ENCODE data around the gene PSMG2. TPM values are rescaled to one million over a fixed set of nuclear protein-coding genes. Genes with fewer than 3 reads are reported as not detected.
A peak's percentile ranks its signal among the peaks of the same experiment; 100 is the strongest.

The PSMG2 gene
- total and polyA plus RNA-seq, 9 of the 15 experiments (the other 6 are each of a cell fraction or from before 2014, with no cell fraction given) = 59.9 to 271 (median 111) TPM

GRCh38 chr18:12703096-12703567, 290 bp downstream of the PSMG2 start (continued):
- TF ChIP-seq SIN3B (IDR thresholded peaks at IDR 0.05; ENCODE audit: low read depth) (peak; percentile 16; the same call in 1 of the 2 replicates), RNF2 (IDR thresholded peaks at IDR 0.05) (peak; percentile 2; the same call in 1 of the 2 replicates), C11orf30 (IDR thresholded peaks at IDR 0.05; ENCODE audit: low read depth) (peak; percentile 40; the same call in 1 of the 2 replicates), FOXA3 (CRISPR knock-in tag; conservative IDR thresholded peaks at IDR 0.05 in 1 of 2, IDR thresholded peaks at IDR 0.05 in 1 of 2) (0 out of 4 replicates have a peak, but pooled peaks of 1 of the 2 experiments have one; percentile 33), GMEB1 (CRISPR knock-in tag; IDR thresholded peaks at IDR 0.05) (no peak), SMARCA5 (IDR thresholded peaks at IDR 0.05) (no peak), JUNB (CRISPR knock-in tag; conservative IDR thresholded peaks at IDR 0.05) (no peak), FIP1L1 (IDR thresholded peaks at IDR 0.05; ENCODE audit: low read depth, low read length, poor library complexity, severe bottlenecking) (no peak), GABPB1 (CRISPR knock-in tag; IDR thresholded peaks at IDR 0.05) (no peak), ELF2 (CRISPR knock-in tag; IDR thresholded peaks at IDR 0.05) (peak; percentile 68; the same call in 1 of the 2 replicates), CREB3L1 (IDR thresholded peaks at IDR 0.05; ENCODE audit: borderline replicate concordance, low read depth) (no peak), RBM34 (IDR thresholded peaks at IDR 0.05; ENCODE audit: borderline replicate concordance, insufficient read depth, low read length) (peak; percentile 9; the same call in 1 of the 2 replicates), HMGN3 (IDR thresholded peaks at IDR 0.05; ENCODE audit: borderline replicate concordance, extremely low read depth, insufficient read length, low read depth, low read length) (peak; percentile 4), STAT6 (CRISPR knock-in tag; IDR thresholded peaks at IDR 0.05) (no peak), TAF7 (tag; IDR thresholded peaks at IDR 0.05) (peak; percentile 12; the same call in 1 of the 2 replicates), GABPA (tag; conservative IDR thresholded peaks at IDR 0.05; ENCODE audit: low read depth) (0 out of 2 replicates have a peak, but pooled peaks have one; percentile 8), NCOA1 (IDR thresholded peaks at IDR 0.05; ENCODE audit: low read depth) (no peak)

Measured in K562 (cell line).